GM13976 (cell line): ENCODE measurements around the gene KMT2B.

Experiments used
- DNase-seq: peaks from one replicate; pipeline ENCODE4 v3.0.0; 2012; ENCODE audit warnings: low spot score
- CTCF ChIP-seq: IDR thresholded peaks from 2 replicates; pipeline ENCODE4 v1.5.1; 2012; ENCODE audit warnings: borderline replicate concordance, mild to moderate bottlenecking; ENCODE audit not compliant: insufficient read depth; ENCODE audit errors: extremely low read depth, missing control alignments, control extremely low read depth
- in situ Hi-C: fragments of 300-500 bp; cut with MboI; formaldehyde crosslinking; loops from one replicate; pipeline ENCODE4 v1.12.0; 2022; ENCODE audit warnings: low sequenced_read_pairs, mixed read lengths, inconsistent platforms; ENCODE audit not compliant: unreplicated experiment

KMT2B gene

DNA sequence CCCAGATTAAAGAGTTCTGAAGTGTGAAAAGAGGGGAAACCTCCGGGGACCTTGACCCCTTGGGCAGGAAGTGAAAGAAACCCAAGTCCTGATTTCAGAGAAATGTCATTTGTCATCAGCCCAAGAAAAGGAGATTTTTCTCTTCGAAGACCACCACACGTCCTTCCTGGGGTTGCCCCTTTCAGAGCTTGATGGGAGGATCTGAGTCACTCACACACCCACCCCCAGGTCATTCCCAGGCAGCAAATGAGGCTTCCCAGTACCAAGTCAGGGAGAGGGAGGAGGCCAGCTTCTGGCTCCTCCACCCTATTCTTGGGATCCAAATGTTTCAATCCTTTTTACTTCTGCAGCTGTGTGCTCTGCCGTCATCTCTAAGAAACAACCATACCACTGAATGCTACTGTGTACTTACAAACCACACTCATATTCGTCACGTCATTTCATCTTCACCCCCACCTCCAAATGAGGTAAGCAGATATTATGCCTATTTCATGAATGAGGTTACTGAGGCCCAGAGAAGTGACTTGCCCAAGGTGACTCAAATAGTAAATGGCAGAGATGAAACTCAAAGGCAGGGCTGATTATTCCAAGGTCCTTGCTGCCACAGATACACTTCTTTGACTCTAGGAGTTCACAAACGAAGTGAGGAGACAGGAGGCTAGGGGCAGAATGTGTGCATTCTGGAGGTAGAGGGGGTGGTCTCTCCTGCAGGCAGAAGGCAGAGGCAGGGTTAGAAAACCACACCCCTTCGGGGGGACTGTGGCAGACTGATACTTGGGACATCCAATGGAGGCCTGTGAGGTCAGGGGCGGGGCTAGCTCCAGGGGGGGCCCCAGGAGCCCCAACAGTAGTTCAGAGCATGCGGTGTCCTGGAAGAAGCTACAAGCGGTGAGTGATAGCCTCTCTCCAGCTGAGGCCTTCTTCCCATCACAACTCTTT is 5.0 kb upstream of the KMT2B start:
- in situ Hi-C loops: no loop called here
- peak; percentile 85 for DNase-seq

DNA sequence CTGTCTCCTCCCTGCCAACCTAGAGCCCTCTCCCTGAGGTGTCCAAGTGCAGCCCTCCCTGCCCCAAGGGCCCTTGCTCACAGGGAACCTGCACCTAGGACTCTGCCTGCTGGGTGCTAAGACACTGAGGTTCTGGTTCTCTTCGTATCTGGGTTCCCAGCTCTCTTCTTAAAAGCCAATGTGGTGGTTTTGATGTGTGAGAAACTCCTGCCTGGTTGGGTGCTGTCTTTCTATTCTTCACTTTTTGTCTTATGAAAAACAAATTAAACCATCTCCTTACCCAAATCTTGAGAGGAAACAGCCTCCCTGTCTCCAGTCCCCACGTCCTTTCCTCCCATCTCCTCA is 4.3 kb upstream of the KMT2B start:
- DNase-seq: no peak
- in situ Hi-C loops: no loop called here
- TF ChIP-seq CTCF: no peak

More for the DNA sequence above, 5.0 kb upstream of the KMT2B start:
- no peak for TF ChIP-seq CTCF

DNA sequence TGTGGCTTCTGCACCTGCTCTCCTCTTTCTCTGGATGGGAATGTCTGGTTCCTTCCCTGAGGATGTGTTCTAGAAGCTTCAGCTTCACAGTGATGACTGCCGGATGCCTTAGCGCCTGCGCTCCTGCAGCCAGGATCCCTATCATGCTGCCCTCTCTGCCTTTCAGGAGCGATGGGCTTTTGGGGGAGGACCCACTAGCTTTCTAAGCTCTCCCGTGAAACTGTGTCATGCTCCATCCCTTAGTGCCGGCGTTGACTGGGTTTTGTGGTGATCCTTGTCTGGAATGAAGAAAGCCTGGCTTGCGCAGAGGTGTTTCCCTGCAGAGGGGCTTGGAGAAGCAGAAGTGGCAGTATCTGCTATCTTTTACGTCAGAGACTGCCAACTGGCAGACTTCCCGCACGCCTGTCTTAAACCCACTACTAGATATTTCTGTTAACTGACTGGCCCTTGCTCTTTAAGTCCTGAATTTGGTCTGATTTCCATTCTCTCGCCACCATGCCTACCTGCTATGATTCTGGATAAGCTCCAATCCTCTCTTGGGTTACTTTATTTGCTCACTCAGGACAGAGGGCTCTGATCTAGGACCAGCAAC is 3.8 kb upstream of the KMT2B start:
- in situ Hi-C loops: no loop called here
- DNase-seq: no peak
- no peak for TF ChIP-seq CTCF

DNA sequence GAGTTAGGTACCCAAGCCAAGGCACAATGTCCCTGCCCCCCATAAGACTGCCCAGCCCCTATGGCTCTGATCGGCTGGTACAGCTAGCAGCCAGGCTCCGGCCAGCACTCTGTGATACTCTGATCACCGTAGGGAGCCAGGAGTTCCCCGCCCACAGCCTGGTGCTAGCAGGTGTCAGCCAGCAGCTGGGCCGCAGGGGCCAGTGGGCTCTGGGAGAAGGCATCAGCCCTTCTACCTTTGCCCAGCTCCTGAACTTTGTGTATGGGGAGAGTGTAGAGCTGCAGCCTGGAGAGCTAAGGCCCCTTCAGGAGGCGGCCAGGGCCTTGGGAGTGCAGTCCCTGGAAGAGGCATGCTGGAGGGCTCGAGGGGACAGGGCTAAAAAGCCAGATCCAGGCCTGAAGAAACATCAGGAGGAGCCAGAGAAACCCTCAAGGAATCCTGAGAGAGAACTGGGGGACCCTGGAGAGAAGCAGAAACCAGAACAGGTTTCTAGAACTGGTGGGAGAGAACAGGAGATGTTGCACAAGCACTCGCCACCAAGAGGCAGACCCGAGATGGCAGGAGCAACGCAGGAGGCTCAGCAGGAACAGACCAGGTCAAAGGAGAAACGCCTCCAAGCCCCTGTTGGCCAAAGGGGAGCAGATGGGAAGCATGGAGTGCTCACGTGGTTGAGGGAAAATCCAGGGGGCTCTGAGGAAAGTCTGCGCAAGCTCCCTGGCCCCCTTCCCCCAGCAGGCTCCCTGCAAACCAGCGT is 3.0 kb upstream of the KMT2B start:
- peak; percentile 25 for TF ChIP-seq CTCF
- DNase-seq: no peak
- in situ Hi-C loops: no loop called here

DNA sequence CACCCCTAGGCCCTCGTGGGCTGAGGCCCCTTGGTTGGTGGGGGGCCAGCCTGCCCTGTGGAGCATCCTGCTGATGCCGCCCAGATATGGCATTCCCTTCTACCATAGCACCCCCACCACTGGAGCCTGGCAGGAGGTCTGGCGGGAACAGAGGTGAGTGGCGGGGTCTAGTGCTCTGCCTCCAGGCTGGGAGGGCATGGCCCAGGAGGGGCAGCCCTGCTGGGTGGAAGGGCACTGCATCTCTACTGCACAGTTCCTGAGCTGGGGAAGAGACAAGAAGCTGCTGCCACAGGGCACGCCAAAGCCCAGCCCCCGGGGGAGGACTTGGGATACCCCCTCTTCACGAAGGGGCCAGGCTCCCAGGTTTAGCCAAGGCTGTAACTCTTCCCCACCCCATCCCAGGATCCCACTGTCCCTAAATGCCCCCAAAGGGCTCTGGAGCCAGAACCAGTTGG is 2.4 kb upstream of the KMT2B start:
- in situ Hi-C loops: no loop called here
- TF ChIP-seq CTCF: no peak
- no peak for DNase-seq

GRCh38 chr19:35715981-35716800 is 1.6 kb upstream of the KMT2B start:
- no peak for TF ChIP-seq CTCF
- no peak for DNase-seq
- in situ Hi-C loops: no loop called here
